ENCODE results near the gene CABLES1.

GRCh38 chr18:23103449-23103848 lies 31.8 kb upstream of the CABLES1 start:
- no peak for TF ChIP-seq CTCF (optimal IDR thresholded peaks at IDR 0.05 in 1 of 3, IDR thresholded peaks at IDR 0.05 in 1 of 3, conservative IDR thresholded peaks at IDR 0.05 in 1 of 3; ENCODE audit: extremely low read depth in 1 of 3, insufficient read depth in 2 of 3, low read length in 3 of 3)
- no peak for TF ChIP-seq EZH2 (IDR thresholded peaks at IDR 0.05; ENCODE audit: low read length)

All from keratinocyte (primary cell).